ENCODE data around the gene PGLYRP2.

Gene PGLYRP2

DNA sequence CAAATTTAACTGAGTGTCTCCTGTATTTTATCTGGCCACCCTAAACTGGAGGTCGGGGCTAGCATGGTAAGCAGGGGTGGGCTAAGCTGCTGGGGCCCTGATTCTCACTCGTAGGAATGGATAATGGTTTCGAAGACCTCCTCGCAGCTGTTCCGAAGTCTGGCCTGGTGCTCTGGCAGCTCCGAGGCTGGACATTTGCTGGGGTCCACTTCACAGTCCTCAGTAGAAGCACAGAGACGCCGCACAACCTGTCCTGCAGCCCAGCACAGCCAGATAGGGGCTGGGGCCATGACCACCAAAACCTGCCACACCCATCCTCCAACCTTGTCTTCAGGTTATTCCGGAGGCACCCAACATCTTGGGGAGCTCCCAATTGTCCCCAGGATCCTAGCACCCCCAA lies 23.3 kb downstream of the PGLYRP2 start:
- DNase-seq (ENCODE audit: low read depth in 2 of 2), result no peak

DNA sequence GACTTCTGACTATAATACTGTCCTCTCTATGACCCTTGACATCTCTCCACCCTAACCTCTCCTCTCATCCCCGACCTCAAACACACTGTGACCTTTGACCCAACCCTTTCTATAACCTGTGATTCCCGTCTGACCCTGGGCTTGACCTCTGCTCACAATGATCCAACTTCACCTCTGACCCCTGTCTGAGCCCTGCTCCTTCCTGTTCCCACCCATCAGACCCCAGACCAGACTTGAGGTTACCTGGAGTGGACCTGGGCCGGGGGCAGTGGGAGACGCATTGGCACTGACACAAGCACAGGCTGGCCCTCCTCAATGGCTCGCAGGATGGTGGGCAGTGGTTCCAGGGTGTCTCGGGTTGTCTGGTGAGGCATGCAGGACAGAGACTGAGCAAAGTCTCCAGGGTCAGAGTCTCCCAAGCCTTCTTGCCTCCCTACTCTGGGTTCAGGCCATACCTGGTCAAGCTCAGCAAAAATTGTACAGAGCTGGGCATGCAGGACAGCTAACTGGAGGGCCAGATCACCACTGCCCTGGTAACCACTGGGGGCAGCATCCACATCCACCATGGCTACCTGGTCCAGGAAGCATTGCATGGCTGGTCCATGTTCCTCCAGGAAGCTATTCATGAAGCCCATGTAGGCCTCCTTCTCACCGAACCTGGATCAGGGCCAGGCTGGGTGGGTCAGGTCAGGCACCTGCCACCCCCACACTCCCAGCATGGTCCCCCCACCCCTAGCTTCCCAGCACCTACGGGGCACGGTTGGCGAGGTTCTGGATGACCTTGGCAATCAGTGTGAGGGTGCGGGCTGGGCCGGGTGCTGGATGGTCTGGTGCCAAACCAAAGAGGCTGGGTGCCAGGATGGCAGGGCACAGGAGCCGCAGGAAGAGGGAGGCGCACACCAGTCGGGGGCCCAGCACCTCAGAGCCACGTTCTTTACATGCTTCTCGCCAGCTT lies 25.1 kb downstream of the PGLYRP2 start:
- DNase-seq (ENCODE audit: low read depth in 2 of 2), result no peak

DNA sequence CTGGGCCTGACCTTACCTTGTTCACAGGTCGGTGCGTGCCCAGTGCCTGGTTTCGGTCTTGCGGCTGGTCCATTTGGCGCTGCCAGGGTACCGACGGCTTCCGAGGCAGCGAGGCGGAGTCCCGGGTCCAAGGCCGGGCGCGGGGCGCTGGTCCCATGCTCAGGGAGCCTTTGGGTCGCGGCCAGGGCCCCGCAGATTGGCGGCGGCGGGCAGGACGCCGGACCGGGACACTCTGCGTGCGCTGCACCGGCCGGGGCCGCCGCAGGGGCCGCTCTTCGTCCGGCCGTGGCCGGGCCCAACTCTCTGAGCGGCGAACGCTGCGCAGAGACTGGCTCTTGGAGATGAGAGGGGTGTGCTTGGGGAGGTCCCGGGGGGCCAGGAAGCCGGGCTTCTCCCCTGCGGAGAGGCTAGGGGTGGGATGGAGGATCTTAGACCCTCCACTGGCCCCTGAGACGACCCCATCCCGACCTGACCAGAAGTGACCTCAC lies 26.2 kb downstream of the PGLYRP2 start:
- DNase-seq (ENCODE audit: low read depth in 2 of 2), result no peak

DNA sequence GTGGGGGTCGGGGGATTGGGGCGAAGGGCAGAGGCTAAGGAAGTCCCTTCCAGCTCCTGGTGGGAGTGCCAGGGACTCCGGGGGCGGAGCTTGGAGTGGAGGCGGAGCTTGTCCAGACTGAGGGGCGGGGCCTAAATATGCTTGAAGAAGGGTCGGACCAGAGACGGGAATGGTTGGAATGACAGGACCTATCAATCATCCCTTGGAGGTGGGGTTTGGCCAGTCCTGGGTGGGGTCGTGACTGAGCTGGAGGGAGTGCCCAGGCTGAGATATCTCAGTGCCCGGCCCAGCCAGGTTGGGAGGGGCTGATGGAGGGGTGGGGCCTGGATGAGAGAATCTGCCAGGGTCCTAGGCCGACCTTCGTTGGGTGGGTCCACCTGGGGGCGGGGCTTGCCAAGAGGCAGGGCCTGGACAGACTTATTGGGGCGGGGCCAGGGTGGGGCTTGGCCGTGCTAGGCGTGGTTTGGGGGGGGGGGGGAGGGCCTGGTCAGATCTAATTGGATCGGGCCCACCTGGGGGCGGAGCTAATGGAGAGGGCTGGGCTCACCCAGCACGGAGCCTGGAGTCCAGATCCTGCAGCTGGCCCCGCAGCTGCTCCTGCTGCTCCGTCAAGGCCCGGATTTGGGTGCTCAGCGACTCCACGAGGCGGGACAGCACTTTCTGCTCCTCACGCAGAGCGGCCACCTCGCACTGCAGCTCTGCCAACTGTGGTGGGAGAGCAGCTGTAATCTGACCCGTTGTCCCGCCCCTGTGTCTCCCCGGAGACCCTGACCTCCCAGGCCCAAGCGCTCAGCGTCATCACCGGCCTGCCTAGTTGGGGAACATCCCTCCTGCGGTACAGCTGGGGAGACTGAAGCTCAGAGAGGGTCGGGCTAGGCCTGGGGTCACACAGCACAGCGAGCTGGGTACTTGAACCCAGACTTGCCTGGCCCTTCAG lies 26.9 kb downstream of the PGLYRP2 start:
- DNase-seq (ENCODE audit: low read depth in 2 of 2), result no peak

DNA sequence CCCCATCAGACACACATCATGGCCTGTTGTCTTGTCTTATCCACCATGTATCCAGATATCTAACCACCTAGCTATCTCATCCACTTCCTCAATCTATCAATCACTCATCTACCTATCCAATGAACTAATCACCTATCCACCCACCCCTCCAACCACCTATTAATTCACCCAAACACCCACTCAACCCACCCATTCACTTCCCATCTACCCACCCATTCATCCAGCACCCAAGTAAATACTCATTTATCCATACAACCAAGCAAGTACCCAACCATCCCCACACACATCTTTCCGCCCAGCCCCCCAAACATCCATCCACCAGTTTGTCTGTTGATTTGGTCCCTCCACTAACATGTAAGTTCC lies 28.8 kb downstream of the PGLYRP2 start:
- no peak for DNase-seq (ENCODE audit: low read depth in 2 of 2)

DNA sequence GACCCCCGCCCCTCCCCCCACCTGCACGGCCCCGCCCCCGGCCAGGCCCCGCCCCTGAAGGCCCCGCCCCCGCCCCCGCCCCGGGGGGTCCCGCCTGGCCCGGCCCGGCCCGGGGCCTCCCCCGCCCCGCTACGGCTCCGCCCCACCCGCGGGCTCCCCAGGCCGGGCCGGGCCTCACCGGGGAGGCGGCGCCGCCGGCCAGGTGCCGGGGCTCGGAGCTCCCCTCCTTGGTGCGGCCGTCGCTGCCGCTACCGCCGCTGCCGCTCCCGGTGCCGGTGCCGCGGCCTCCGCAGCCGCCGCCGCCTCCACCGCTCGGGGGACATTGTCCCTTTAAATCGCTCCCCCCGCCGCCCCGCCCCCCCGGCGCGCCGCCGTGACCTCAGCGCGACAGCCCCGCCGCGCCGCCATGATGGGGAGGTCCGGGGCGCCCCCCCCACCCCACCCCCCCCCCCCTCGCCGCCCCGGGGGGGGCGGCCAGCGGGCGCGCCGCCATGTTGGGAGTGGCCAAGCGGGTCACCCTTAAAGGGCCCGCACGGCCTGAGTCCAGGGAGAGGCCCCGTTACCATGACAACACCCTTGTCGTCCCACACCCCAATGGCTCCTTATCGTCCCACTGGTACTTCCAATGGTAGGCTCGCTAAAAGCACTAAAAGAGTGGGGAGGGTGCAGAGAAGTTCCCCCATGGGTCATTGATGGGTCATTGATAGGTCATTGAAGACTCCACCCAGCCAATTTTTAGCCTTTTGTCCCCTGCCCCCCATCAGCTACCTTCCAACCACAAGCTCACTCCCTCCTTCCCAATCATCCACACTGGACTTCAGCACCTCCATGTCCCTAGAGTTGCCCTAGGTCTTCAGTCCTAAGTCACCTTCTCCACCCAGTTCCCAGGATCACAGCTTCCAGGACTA lies 29.4 kb downstream of the PGLYRP2 start, which contains the start of gene WIZ:
TSS of gene WIZ (minus strand) at position 337 of the 908 bp plus-strand sequence. CDS start 1,649 bp downstream, outside the sequence.
- peak; percentile 68 to 83 for DNase-seq (ENCODE audit: low read depth in 2 of 2)

DNA sequence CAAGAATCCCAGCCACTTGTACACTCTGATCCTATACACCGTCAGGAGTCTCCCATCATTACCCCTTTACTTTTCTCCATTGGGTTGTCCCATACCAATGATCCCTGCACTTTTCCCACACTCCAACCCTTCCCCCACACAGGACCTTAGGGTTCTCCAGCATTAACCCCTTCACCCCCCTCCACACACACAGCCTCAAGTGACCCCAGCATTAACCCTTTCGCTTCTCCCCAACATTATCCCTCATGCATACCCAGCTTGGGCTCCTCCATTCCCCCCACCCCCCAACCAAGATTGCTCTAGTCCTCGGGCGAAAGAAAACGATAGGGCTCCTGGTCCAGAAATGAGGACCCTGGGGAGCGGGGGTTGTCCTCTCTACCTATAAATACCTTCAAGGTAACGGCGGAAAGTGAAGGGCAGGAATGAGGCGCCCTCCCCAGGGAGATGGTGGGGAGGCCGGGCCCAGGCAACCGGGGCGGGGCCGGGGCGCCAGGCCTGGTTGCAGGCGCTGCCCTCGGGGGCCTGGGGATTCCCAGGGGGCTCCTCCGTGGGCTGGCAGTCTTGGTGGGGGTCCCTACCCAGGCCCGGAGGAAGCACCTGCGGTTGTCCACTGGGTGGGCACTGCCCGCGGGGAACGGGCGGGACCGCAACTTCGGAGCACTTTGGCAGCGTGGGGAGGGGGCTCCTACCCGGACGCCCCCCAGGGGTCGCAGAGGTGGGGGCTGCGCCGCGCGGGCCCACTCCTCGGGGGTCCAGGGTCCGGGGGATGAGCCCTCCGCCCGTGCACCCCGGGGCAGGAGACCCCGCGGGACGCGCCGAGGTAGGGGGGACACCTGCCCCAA lies 30.3 kb downstream of the PGLYRP2 start:
- no peak for DNase-seq (ENCODE audit: low read depth in 2 of 2)

DNA sequence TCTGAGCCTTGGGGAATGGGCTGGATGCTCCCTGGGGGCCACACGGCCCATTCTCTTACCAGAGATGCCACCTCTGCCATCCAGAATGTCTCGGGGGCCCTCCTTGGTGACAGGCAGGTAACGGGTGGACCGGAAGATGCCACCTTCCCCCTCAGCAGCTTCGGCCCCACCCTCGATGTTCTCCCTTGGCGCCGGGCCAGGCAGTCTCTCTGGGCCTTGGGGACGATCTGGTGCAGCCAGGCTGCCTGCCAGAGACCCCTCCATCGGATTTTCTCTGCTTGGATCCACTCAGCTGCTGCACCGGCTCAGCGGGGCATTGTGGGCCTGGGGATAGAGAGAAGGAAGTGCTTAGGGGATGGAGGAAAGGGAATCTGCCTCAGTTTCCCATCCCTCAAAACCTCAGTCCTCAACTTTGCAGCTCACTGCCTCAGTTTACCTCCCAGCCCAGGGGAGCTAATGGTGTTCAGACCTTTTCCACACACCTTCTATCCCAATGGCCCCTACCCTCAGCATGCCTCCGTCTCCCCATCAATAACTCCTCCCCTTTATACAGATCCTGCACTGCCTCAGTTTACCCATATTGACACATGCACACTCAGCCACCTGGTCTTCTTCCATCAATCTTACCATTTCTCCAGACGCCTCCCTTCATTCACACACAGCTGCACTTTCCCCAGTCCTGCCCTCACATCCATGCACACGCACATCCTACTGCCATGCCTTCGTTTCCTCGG lies 31.1 kb downstream of the PGLYRP2 start:
- DNase-seq (ENCODE audit: low read depth in 2 of 2), result no peak

DNA sequence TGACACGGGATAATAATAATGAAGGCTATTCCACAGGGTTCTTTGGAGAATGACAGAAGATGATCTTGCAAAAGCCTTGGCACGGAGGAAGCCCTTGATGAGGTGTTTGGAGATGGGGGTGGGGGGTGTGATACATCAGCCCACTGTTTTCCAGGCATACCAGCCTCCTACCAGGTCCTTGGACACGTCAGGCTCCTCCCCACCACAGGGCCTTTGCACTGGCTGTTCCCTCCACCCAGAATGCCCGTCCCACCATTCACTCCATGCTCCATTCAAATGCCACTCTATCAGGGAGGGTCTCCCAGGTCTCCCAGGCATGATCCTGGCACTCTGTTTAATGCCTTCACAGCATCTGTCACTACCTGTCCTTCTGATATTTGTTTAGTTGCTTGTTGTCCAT lies 32.2 kb downstream of the PGLYRP2 start:
- no peak for DNase-seq (ENCODE audit: low read depth in 2 of 2)

DNA sequence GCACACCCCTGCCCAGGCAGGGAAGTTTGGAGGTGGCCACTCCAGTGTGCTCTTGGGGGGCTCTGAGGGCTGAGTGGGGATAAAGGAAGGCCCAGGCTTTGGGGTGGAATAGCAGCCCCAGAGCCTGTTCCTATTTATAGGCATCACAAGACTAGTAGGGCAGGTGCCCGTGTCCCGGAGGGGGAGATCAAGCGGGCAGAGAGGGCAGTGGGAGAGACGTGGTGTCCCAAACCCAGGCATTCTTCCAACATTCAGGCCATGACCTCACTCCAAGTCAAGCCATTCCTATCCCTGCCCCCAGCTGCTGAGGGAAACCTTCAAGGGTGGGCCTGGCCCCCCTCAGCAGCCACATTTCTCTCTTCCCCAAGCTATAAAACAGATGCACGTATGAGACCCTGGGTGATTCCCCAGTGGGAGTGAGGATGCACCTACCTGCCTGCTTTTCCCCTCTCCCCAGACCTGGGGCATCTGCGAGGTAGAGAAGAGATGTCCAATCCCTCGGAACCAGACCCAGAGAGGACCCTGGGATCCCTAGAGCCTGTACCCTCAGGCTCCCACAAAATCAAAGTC lies 33.4 kb downstream of the PGLYRP2 start:
- DNase-seq (ENCODE audit: low read depth in 2 of 2), result no peak

DNA sequence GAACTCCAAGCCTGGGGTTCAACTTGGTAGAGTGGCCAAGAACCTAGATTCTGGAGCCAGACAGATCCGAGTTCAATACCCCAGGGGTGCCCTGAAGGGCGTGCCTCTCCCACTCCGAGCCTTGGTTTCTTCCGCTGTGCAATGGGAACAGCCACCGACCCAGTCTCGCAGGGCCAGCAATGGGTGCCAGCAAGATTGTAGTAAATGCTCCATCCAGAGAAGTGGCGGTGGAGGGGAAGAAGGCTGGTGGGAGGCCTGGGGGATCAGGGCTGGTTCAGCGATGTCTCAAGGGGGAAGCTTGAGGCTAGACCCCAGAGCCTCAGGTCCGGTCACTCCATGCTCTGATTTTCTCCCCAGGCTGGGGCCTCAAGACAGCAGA lies 34.1 kb downstream of the PGLYRP2 start:
- DNase-seq (ENCODE audit: low read depth in 2 of 2), result no peak

DNA sequence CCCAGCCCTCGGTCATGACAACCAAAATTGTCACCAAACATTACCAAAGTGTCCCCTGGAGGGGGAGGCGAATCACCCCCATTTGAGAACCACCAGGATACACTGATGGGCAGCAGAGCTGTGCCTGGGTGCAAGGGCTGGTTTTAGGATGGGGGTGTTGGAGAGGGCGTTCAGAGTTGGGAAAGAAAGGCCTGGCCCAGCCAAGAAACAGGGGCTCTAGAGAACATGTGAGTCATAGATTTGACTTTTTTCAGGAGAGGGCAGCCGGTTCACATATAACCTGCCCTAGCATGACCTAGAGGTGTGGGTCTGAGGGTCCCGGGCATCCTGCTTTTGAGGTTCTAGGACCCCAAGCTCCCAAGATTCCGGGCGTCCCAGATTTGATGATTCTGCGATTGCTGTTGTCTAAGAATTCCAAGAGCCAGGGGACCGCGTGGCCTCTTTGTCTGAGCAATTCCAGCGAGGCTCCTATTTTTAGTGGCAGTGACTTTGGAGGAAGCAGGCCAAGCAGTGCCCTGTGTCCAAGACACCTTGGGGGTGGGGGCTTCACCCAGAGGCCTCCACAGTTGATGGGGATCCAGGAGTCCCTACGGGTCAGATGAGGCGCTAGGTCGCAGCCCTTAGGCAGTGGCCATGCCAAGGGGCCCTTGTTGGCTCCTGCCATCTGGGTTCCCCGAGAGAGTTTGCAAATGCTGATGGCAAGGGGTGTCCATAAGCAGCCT lies 34.6 kb downstream of the PGLYRP2 start:
- DNase-seq (ENCODE audit: low read depth in 2 of 2), result no peak

DNA sequence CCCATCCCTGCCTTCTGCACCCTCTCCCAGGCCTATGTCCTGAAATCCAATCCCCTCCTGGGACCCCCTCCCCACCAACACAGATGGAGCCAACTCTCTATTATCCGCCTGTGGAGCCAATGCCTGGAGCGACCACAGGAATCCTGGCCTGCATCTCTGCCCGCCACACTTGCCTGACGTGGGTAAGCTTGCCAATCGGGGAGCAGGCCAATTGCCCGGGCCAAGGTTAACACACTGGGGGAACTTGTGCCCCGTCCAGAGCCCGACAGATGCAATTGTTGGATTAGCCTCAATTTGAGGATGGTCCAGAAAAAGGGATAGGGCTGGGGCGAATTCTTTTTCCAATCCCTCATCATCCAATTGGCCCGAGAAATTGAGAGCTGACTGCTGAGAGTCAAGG lies 35.5 kb downstream of the PGLYRP2 start:
- no peak for DNase-seq (ENCODE audit: low read depth in 2 of 2)

DNA sequence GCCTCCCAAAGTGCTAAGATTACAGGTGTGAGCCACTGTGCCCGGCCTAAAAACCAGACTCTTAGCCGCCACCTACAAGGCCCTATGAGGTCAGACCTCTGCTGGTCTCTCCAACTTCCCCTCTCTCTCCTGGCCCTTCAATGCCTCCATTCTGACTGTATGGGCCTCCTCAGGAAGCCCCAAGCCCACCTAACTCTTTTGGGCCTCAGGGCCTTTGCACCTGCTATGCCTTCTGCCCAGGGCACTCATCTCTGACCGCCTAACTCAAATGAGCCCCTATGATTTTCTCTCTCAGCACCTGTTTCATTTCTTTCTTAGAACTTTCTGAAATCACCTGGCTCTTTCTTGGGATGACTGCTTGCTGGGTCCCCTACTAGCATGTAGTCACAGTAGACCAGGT lies 36.0 kb downstream of the PGLYRP2 start:
- no peak for DNase-seq (ENCODE audit: low read depth in 2 of 2)

DNA sequence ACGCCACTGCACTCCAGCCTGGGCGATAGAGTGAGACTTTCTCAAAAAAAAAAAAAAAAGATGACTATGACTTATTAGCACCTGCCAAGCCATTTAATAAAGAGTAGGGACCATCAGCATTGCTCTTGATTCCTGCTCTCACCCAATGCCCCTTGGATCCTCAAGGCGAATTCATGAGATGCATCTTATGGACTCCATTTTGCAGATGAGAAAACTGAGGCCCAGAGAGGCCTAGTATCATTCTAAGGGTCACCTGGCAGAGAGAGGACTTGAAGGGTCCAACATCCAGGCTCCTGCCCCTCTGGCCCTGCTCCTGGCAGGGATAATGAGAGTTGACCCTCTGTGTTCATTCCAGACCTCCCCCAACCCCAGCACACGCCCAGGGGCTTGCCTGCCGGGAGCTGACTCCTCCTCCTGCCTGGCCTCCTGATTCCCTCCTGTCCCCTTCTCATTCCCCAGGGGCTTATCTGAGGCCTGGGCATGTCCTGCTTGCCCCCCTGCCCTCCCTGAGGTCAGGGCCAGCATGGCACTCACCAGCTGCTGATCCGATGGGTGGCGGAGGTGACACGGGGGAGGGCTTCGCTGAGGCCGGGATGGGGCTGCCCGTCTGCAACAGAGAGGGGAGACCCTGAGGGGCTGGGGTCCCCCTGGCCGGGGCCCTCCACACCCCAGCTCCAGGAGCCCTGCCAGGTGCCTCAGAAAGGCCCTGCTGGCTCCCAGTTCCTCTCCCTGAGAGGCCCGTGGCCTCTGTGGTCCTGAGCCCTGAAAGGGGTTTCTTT lies 37.0 kb downstream of the PGLYRP2 start:
- no peak for DNase-seq (ENCODE audit: low read depth in 2 of 2)

DNA sequence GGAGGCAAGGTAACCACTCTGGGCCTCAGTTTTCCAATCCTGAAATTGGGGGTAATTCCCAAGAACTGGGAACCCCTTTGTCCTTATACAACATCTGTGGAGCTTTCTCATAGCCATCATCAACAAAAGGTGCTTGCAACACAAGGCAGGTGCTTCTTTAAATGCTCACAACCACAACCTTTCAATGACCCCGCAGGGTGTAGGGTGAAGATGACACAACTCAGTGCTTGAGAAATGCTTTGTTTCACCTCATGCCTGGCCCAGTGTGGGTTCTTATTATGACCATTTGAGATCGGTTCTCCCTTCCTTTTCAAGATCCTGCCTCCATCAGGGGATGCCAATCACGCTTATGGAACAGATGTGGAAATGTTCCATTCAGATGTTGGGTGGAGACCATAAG lies 38.0 kb downstream of the PGLYRP2 start:
- DNase-seq (ENCODE audit: low read depth in 2 of 2), result no peak

DNA sequence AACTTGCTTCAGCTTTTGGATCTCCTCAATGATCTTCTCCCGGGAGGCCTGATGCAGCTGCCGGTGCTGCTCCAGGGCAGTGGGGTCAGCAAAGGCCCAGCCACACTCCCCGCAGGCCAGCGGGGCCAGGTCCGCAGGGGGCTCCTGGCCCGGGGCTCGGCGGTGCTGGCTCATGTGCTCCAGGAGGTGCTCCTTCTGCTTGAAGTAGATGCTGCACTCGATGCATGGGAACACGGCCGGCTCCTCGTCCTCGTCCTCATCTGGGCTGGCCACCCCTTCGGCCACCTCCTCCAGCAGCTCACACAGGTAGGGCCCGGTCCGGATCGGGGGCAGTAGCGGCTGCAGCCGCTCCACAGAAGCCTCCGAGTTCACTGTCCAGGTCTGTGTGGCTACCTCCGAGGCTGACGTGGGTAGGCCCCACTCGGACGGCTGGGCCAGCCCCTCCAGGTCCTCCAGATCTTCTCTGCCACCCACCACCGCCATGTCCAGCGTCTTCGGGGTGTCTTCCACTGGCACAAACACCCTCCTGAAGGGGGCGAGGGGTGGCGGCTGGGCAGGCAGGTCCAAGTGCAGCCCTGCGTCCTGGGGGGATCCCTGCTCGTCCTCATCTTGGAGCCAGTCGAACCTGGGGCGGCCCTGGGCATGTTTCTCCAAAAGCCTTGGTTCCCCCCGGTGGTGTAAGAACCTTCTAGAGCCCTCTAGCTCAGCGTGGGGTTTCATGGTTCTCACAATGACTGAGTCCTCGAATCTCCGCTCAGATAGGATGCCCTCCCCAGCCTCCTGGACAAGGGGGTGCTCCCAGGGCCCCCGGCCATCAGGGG lies 39.3 kb downstream of the PGLYRP2 start:
- DNase-seq (ENCODE audit: low read depth in 2 of 2), result no peak
